HG02759 (cell line): Measurements from ENCODE around the gene ELOVL5.
"Not testable (repeated sequence)": the region's sequence is repeated elsewhere in the genome, so short reads cannot be mapped to it uniquely, and the experiment has no call there.

ENCODE experiments used
- ATAC-seq: cut with Tn5 transposase; IDR thresholded peaks from one replicate; pipeline ENCODE4 v1.9.1; 2021; ENCODE audit warnings: mild to moderate bottlenecking, moderate library complexity; ENCODE audit not compliant: unreplicated experiment

ELOVL5 gene

GRCh38 chr6:53348371-53349208 lies at the start of gene ELOVL5:
Gene ELOVL5 (minus strand): TSS chr6:53348950. CDS start chr6:53295699, 53,251 bp downstream.
- ATAC-seq = peak; percentile 80

- ATAC-seq = no peak
Measured at GRCh38 chr6:53397283-53397682, 48.5 kb upstream of the ELOVL5 start.

GRCh38 chr6:53395986-53396385 lies 47.2 kb upstream of the ELOVL5 start:
- no peak for ATAC-seq

- ATAC-seq = no peak
Measured at GRCh38 chr6:53394704-53395103, 46.0 kb upstream of the ELOVL5 start.

GRCh38 chr6:53391170-53391569 lies 42.4 kb upstream of the ELOVL5 start:
- no peak for ATAC-seq

GRCh38 chr6:53390010-53390409 lies 41.3 kb upstream of the ELOVL5 start:
- no peak for ATAC-seq

- ATAC-seq = not testable (repeated sequence)
Measured at GRCh38 chr6:53388615-53389014, 39.9 kb upstream of the ELOVL5 start.

GRCh38 chr6:53382421-53382820 lies 33.7 kb upstream of the ELOVL5 start:
- ATAC-seq = no peak

GRCh38 chr6:53378208-53378607 lies 29.5 kb upstream of the ELOVL5 start:
- no peak for ATAC-seq

GRCh38 chr6:53377793-53378192 lies 29.0 kb upstream of the ELOVL5 start:
- ATAC-seq = no peak

- ATAC-seq = no peak
Measured at GRCh38 chr6:53377289-53377688, 28.5 kb upstream of the ELOVL5 start.

- ATAC-seq = no peak
Measured at GRCh38 chr6:53376661-53377226, 28.0 kb upstream of the ELOVL5 start.

GRCh38 chr6:53375847-53376246 lies 27.1 kb upstream of the ELOVL5 start:
- ATAC-seq = no peak

GRCh38 chr6:53373638-53374037 lies 24.9 kb upstream of the ELOVL5 start:
- no peak for ATAC-seq

- no peak for ATAC-seq
Measured at GRCh38 chr6:53369876-53370515, 21.2 kb upstream of the ELOVL5 start.

- no peak for ATAC-seq
Measured at GRCh38 chr6:53369051-53369450, 20.3 kb upstream of the ELOVL5 start.

GRCh38 chr6:53366128-53366641 lies 17.4 kb upstream of the ELOVL5 start:
- ATAC-seq = no peak

GRCh38 chr6:53363341-53364079 lies 14.8 kb upstream of the ELOVL5 start:
- no peak for ATAC-seq

- ATAC-seq = no peak
Measured at GRCh38 chr6:53361549-53362031, 12.8 kb upstream of the ELOVL5 start.

- no peak for ATAC-seq
Measured at GRCh38 chr6:53360093-53360912, 11.6 kb upstream of the ELOVL5 start.
